GM12878 (cell line): ENCODE results near the gene KIF25. TPM values are rescaled to one million over a fixed set of nuclear protein-coding genes. Genes with fewer than 3 reads are reported as not detected.

Experiments used
- NR2C2 ChIP-seq: IDR thresholded peaks from 2 replicates; pipeline ENCODE4 v1.6.1; 2011; ENCODE audit warnings: borderline replicate concordance, low read depth; ENCODE audit not compliant: control insufficient read depth, insufficient read length
- RELB ChIP-seq: fragments of 450-650 bp; IDR thresholded peaks from 2 replicates; pipeline ENCODE4 v1.6.1; 2017; ENCODE audit warnings: low read depth, mild to moderate bottlenecking, moderate library complexity
- SIN3A ChIP-seq: IDR thresholded peaks from 2 replicates; pipeline ENCODE4 v1.6.1; 2012; ENCODE audit warnings: low read depth, low read length, improper control_type of control experiment
- SPI1 ChIP-seq: IDR thresholded peaks from 2 replicates; pipeline ENCODE4 v1.6.1; 2011; ENCODE audit warnings: low read depth, mild to moderate bottlenecking, low read length, moderate library complexity, borderline replicate concordance; ENCODE audit not compliant: insufficient read depth
- SREBF1 ChIP-seq: IDR thresholded peaks from 2 replicates; pipeline ENCODE4 v1.6.1; 2012; ENCODE audit warnings: mild to moderate bottlenecking, low read length
- STAT1 ChIP-seq: fragments of 450-650 bp; conservative IDR thresholded peaks from 2 replicates; pipeline ENCODE4 v1.6.1; 2014; ENCODE audit warnings: antibody characterized with exemption, mild to moderate bottlenecking
- SUPT20H ChIP-seq: IDR thresholded peaks from 2 replicates; pipeline ENCODE4 v1.6.1; 2011; ENCODE audit warnings: low read depth, mild to moderate bottlenecking, low read length, moderate library complexity, borderline replicate concordance; ENCODE audit not compliant: control insufficient read depth
- WRNIP1 ChIP-seq: IDR thresholded peaks from 2 replicates; pipeline ENCODE4 v1.6.1; 2011; ENCODE audit warnings: low read depth, low read length, improper control_type of control experiment, borderline replicate concordance
- polyA plus RNA-seq, 11 experiments: library from polyadenylated mRNA; depleted of rRNA in 4 of 11; unstranded in 6 of 11; stranded (reverse) in 5 of 11; fragments of >200 nt; fragmentation: Nextera tagmentation in 4 of 11; fragmentation: Illumina TruSeq in 1 of 11; extraction: Ambion mirVana in 4 of 11; extraction: Trizol in 1 of 11; gene quantifications; 1 replicate in 1 of 11; 2 replicates in 10 of 11; pipeline versions ENCODE4 v1.2.1 to v1.2.3, GENCODE V29; 2011 to 2016; ENCODE audit warnings: inconsistent platforms in 2 of 11, missing spikeins in 2 of 11, low read depth in 1 of 11
- total RNA-seq, 4 experiments: library from RNA; depleted of rRNA in 3 of 4; stranded (reverse); fragments of >200 nt in 3 of 4; fragmentation: Illumina TruSeq in 1 of 4; extraction: Trizol in 1 of 4; gene quantifications; 2 replicates each; pipeline versions ENCODE4 v1.2.1 to v1.2.3, GENCODE V29; 2013 to 2021
- TF ChIP-seq, protein P1 (sequence below): fragments of 450-650 bp; formaldehyde crosslinking; IDR thresholded peaks from 2 replicates; pipeline ENCODE4 v1.4.0; 2022; ENCODE audit warnings: mild to moderate bottlenecking, moderate library complexity

Gene KIF25
- total and polyA plus RNA-seq, 10 of the 15 experiments (the other 5 are each of a cell fraction or from before 2014, with no cell fraction given) = not detected

- no peak for TF ChIP-seq SIN3A
- TF ChIP-seq SUPT20H = no peak
- TF ChIP-seq SPI1 = no peak
- TF ChIP-seq, protein P1, sequence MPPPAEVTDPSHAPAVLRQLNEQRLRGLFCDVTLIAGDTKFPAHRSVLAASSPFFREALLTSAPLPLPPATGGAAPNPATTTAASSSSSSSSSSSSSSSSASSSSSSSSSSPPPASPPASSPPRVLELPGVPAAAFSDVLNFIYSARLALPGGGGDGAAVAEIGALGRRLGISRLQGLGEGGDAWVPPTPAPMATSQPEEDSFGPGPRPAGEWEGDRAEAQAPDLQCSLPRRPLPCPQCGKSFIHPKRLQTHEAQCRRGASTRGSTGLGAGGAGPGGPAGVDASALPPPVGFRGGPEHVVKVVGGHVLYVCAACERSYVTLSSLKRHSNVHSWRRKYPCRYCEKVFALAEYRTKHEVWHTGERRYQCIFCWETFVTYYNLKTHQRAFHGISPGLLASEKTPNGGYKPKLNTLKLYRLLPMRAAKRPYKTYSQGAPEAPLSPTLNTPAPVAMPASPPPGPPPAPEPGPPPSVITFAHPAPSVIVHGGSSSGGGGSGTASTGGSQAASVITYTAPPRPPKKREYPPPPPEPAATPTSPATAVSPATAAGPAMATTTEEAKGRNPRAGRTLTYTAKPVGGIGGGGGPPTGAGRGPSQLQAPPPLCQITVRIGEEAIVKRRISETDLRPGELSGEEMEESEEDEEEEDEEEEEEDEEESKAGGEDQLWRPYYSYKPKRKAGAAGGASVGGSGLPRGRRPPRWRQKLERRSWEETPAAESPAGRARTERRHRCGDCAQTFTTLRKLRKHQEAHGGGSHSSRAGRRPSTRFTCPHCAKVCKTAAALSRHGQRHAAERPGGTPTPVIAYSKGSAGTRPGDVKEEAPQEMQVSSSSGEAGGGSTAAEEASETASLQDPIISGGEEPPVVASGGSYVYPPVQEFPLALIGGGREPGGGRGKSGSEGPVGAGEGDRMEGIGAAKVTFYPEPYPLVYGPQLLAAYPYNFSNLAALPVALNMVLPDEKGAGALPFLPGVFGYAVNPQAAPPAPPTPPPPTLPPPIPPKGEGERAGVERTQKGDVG (CRISPR knock-in tag) = no peak
- TF ChIP-seq RELB = no peak
- TF ChIP-seq NR2C2 = no peak
- no peak for TF ChIP-seq SREBF1
- TF ChIP-seq STAT1 = no peak
- TF ChIP-seq WRNIP1 = no peak
These were observed 59.5 kb downstream of the KIF25 start (continued) for GRCh38 chr6:168056892-168057527.
